ENCODE data around the gene LMBRD2. TPM values are rescaled to one million over a fixed set of nuclear protein-coding genes. Genes with fewer than 3 reads are reported as not detected.
A peak's percentile ranks its signal among the peaks of the same experiment; 100 is the strongest.

LMBRD2 gene
- total RNA-seq, 1 donor from 2014 or later, result 9.9 TPM

DNA sequence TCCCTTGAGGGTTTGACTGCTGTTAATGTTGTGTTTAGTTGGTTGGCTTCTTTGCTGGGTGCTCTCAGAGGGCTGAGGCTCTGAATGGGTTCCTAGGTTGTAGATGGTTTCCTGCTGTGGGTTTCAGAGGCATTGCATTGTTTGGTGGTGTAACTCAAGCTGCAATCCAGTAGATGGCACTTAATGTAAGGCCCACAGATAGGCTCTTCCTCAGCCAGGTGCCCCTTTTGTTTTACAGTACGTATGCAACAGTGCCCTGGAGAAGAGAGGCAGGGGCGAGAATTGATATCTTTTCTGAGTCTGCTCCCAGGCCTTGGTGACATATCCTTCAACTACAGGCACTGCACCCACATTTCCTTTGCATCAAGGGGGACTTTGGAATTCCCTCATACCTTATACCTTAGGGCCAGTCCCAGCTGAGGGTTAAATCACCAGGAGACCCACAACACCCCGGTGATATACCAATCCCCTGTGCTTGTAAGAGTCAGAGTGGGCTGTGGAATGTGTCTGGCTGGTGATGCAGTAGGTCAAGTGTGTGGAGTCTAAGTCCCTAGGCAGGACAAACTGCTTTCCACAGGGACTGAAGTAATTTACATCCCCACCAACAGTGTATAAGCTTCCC lies 78.0 kb downstream of the LMBRD2 start:
- no peak for DNase-seq (ENCODE audit: extremely low spot score, unreplicated experiment)
- no peaks in the 10 kb centered on the region for H3K9me3 Mint-ChIP-seq
- H3K4me1 Mint-ChIP-seq (ENCODE audit: unreplicated experiment), result no peaks in the 10 kb centered on the region
- H3K36me3 Mint-ChIP-seq, result no peaks in the 10 kb centered on the region
- no peak overlapping the region for H3K27ac Mint-ChIP-seq
- H3K4me3 Mint-ChIP-seq, result no peak overlapping the region
- H3K27me3 Mint-ChIP-seq, result peaks cover 30% of the 10 kb centered on the region
- TF ChIP-seq, protein P1, sequence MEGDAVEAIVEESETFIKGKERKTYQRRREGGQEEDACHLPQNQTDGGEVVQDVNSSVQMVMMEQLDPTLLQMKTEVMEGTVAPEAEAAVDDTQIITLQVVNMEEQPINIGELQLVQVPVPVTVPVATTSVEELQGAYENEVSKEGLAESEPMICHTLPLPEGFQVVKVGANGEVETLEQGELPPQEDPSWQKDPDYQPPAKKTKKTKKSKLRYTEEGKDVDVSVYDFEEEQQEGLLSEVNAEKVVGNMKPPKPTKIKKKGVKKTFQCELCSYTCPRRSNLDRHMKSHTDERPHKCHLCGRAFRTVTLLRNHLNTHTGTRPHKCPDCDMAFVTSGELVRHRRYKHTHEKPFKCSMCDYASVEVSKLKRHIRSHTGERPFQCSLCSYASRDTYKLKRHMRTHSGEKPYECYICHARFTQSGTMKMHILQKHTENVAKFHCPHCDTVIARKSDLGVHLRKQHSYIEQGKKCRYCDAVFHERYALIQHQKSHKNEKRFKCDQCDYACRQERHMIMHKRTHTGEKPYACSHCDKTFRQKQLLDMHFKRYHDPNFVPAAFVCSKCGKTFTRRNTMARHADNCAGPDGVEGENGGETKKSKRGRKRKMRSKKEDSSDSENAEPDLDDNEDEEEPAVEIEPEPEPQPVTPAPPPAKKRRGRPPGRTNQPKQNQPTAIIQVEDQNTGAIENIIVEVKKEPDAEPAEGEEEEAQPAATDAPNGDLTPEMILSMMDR (conservative IDR thresholded peaks at IDR 0.05), result no peak

DNA sequence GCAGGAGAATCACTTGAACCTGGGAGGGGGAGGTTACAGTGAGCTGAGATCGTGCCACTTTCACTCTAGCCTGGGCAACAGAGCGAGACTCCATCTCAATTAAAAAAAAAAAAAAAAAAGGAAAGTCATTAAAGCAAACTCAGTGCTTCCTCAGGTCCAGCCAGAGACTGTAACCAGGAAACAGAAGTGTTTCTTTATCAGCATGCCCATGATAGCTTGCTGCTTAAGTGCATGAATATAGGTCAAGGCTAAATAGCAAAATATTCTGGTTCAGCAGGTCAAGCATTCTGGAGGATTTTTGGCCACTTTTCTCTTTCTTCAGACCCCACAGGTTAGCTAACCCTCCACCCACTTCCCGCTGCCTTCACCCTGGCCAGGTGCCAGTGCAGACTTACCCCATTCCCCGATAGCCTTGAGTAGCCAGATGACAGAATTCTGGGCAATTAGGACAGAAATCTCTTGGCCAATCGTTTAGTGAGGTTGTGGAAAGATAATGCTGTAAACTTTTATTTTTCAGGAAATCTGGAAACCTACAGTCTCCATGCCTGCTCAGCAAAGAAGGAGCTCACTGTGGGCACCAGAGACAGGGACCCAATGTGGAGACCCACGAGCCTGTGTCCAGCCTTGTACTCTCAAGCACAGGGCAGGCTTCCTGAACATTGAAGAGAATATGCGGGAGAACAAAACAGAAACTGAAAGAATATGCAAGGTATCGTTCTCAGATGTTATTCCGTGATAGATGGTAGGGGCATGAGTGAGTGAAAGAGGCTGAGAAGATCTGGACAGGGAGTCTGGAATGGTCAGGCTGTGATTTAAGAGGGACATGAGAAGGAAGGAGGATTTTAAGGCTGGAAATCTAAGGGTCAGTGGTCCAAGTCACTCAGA lies 80.8 kb downstream of the LMBRD2 start:
- Mint-ChIP-seq H3K4me3 (no peak overlapping the region), H3K27me3 (peaks cover 48% of the 10 kb centered on the region), H3K9me3 (no peaks in the 10 kb centered on the region), H3K4me1 (ENCODE audit: unreplicated experiment) (peaks cover 8% of the 10 kb centered on the region), H3K27ac (no peak overlapping the region), H3K36me3 (no peaks in the 10 kb centered on the region)
- TF ChIP-seq, protein P1 (conservative IDR thresholded peaks at IDR 0.05), result no peak
- no peak for DNase-seq (ENCODE audit: extremely low spot score, unreplicated experiment)

DNA sequence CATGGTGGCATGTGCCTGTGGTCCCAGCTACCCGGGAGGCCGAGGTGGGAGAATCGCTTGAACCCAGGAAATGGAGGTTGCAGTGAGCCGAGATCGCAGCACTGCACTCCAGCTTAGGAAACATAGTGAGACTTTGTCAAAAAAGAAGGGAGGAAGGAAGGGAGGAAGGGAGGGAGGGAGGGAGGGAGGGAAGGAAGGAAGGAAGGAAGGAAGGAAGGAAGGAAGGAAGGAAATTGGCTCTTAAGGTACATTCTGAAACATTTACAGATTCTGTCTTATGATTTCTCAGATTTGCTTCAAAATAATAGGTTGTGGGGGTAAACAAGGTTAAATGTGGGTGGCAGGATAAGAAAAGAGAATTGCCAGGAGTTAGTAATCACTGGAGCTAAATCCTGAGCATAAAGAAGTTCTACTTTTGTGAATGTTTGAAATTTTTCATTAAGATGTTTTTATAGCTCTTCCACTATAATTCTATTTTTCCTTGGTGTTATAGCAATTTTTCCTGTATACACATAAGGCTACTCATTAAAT lies 82.9 kb downstream of the LMBRD2 start:
- Mint-ChIP-seq H3K27me3 (peaks cover 63% of the 10 kb centered on the region), H3K27ac (no peak overlapping the region), H3K9me3 (no peaks in the 10 kb centered on the region), H3K4me1 (ENCODE audit: unreplicated experiment) (peaks cover 8% of the 10 kb centered on the region), H3K36me3 (no peaks in the 10 kb centered on the region), H3K4me3 (no peak overlapping the region)
- TF ChIP-seq, protein P1 (conservative IDR thresholded peaks at IDR 0.05), result no peak
- DNase-seq (ENCODE audit: extremely low spot score, unreplicated experiment), result no peak

DNA sequence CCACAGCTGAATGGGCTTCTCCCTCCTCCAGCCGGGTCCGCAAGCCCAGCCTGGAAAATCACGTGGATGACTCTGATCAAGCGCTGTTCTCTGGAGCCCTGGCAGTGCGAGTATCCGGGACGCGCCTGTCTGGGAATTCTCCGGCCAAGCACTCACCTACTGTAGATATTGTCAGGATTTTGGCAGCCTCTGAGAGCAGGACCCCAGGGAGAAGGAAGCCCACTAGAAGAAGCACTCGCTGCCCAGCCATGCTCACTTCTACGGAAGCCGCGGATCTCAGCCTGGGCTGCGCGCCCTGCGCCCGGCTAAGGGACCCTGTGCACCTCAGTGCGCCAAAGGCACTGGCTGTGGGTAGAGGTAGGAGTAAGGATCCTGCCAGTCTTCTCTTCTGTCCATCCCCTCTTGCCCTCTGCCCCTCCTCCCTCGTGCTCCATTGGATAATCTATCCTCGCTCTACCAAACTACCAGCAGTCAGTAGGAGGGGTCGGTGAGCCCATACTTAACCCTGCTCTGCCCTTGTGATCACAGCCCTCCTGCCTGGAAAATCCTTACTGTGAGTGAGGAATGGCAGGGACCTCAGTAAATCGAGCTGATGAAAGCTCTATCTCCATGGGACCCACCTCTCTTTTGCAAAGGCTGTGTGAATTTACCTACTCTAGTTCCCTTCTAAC lies 85.0 kb downstream of the LMBRD2 start, which contains the start of gene UGT3A2:
Gene UGT3A2, minus strand, starts transcription at position 343 of the 671 bp plus-strand sequence. Its CDS starts 93 bp downstream, at position 250.
- Mint-ChIP-seq H3K9me3 (no peaks in the 10 kb centered on the region), H3K27me3 (peaks cover 59% of the 10 kb centered on the region), H3K4me1 (ENCODE audit: unreplicated experiment) (peaks cover 8% of the 10 kb centered on the region), H3K36me3 (no peaks in the 10 kb centered on the region), H3K4me3 (peak within 1 kb of the TSS; percentile 84), H3K27ac (no peak within 1 kb of the TSS)
- no peak for DNase-seq (ENCODE audit: extremely low spot score, unreplicated experiment)
- TF ChIP-seq, protein P1 (conservative IDR thresholded peaks at IDR 0.05), result no peak

DNA sequence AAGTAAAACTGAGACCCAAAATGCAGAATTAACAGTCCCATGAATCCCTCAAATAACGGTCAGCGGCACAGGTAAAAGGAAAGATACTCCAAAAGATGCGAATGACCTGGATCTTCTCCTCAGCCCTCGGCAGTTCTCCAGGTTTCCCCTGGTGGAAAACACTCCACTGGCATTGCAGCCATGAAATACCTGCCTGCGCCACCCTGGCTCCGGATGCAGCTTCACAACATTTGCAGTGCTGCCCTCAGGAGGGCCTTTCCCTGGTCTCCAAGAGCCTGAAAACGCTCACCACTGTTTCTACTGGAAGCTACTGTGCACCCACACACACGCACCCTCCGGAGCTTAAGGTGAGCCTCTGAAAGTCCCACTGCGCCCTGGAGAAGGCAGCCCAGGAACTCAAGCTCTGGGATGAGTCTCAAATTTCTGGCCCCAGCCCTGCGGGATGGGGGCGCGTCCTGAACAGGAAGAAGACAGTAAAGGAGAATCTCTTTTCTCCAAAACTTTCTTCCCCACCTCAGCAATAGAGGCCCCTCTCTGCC lies 85.6 kb downstream of the LMBRD2 start:
- H3K27me3 Mint-ChIP-seq, result peaks cover 53% of the 10 kb centered on the region
- no peaks in the 10 kb centered on the region for H3K9me3 Mint-ChIP-seq
- no peaks in the 10 kb centered on the region for H3K36me3 Mint-ChIP-seq
- TF ChIP-seq, protein P1 (conservative IDR thresholded peaks at IDR 0.05), result no peak
- no peak overlapping the region for H3K27ac Mint-ChIP-seq
- H3K4me3 Mint-ChIP-seq, result peak overlapping the region; percentile 84
- no peak for DNase-seq (ENCODE audit: extremely low spot score, unreplicated experiment)
- H3K4me1 Mint-ChIP-seq (ENCODE audit: unreplicated experiment), result peaks cover 8% of the 10 kb centered on the region
